Suppressor macrophage (primary cell): ENCODE results near the gene YOD1.
A peak's percentile ranks its signal among the peaks of the same experiment; 100 is the strongest.
"Not testable (repeated sequence)": the region's sequence is repeated elsewhere in the genome, so short reads cannot be mapped to it uniquely, and the experiment has no call there.

ENCODE experiments used
- DNase-seq, 4 experiments: peaks; one replicate each; pipeline ENCODE4 v3.0.0-alpha.2; 2020 to 2022

Gene YOD1

GRCh38 chr1:207048041-207048440 lies 3.0 kb downstream of the YOD1 start:
- DNase-seq, result no peak

DNA sequence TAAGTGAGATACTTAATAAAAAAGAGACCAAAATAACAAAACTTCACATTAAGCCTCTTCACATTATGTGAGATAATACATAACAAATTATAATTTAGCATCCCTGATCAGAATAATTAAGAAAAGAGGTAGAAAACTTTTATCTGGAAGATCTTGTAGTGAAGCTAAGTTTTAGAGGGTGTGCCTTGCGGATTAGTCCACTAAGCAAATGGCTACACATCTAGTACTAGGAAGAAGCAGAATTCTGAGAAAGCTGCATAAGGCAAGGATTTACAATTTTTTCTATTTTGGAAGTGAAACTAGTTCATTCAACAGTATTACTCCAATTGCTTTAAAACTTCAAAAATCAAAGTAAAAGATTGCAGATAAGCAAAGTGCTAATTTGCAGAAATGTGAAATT lies 3.5 kb downstream of the YOD1 start:
- DNase-seq, result no peak

DNA sequence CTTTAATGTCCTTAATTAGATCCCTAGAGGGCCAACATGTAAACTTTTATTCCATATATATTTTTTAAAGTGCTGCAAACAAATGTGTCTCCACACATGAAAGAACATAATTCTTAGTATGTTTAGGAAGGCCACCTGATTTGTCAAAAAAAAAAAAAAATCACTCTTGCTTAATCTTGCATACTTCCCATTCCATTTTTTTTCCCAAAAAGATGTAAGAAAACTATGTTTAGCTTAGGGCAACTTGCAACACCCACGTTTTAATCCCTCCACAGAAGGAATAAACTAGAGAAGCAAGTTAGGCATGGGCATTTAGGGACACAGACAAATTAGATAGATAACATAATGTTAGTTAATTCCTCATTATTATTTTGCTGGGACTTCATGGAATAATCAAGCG lies 5.6 kb downstream of the YOD1 start:
- no peak for DNase-seq

DNA sequence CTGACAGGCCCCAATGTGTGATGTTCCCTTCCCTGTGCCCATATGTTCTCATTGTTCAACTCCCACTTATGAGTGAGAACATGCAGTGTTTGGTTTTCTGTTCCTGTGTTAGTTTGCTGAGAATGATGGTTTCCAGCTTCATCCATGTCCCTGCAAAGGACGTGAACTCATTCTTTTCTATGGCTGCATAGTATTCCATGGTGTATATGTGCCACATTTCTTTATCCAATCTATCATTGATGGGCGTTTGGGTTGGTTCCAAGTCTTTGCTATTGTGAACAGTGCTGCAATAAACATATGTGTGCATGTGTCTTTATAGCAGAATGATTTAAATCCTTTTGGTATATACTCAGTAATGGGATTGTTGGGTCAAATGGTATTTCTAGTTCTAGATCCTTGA lies 9.6 kb downstream of the YOD1 start:
- not testable (repeated sequence) for DNase-seq

- no peak for DNase-seq
These were observed 10.9 kb downstream of the YOD1 start for GRCh38 chr1:207040181-207040533.

DNA sequence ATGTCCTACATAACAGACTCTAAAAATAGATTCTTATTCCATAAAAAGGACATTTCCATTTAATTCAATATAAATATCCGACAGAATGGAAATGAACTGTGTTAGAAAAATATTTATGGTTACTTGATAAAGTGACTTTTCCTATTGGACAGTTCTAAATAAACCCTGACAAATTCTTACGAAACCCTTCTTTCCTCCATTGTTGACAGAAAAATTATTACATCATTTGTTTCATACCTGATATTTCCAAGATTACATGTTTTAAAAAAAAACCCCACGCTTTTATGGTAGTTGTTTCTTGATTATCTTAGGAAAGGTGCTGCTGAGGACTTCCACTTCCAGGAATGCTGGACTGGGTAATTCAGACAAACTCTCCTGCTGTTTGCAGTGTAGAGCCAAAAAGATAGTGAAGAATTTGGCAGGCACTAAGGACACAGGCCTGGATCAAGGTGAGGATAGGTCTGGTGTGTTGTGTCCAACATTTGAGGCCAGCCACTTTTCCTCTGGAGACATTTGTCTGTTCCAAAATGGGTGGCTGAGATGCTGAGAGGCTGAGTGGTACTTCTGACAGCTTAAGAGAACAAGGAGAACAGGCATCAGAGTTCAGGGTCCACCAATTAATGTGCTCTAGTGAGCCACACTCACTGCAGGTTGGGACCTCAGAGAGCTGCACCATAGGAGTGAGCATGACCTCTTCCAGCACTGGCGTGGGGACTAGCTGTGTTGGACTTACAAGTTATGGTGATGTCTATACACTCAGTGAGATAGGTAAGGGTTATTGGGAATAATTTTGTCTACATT lies 11.4 kb downstream of the YOD1 start:
- no peak for DNase-seq

GRCh38 chr1:207036865-207037264 lies 14.1 kb downstream of the YOD1 start:
- no peak for DNase-seq

- DNase-seq, result no peak
These were observed 15.0 kb downstream of the YOD1 start for GRCh38 chr1:207035877-207036551.

GRCh38 chr1:207034998-207035397 lies 16.0 kb downstream of the YOD1 start:
- DNase-seq, result peak in 2 of 4 experiments; percentile 19 to 43

GRCh38 chr1:207034208-207034607 lies 16.8 kb downstream of the YOD1 start:
- DNase-seq, result peak in 2 of 4 experiments; percentile 29 to 44

GRCh38 chr1:207033302-207033701 lies 17.7 kb downstream of the YOD1 start:
- DNase-seq, result no peak

- DNase-seq, result no peak
These were observed 18.4 kb downstream of the YOD1 start, which contains the start of gene C1orf116 for GRCh38 chr1:207032528-207033017. Gene C1orf116 (minus strand): TSS chr1:207032756. CDS start chr1:207027598, 5,158 bp downstream.

- DNase-seq, result no peak
These were observed 19.3 kb downstream of the YOD1 start for GRCh38 chr1:207031632-207032264.

DNA sequence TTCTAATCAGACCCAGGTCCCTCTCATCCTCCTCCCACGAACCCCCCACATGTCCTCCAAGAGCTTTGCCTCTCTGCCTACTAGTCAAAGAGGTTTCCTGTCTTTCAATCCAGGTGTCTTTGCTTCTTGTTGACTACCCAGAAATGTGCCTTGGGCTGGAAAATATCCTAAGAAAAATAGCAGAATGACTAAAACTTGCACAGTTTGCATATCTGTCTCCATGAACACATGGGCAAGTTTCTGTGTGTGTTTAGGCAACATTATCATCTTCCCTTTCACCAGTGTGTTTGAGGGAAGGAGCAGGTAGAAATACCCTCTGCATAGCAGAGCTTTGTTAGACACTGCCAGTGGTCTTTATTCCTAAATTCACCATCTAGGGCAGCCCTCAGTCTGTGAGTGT lies 20.0 kb downstream of the YOD1 start:
- DNase-seq, result no peak

GRCh38 chr1:207030522-207031009 lies 20.4 kb downstream of the YOD1 start:
- DNase-seq, result no peak

- DNase-seq, result no peak
These were observed 21.1 kb downstream of the YOD1 start for GRCh38 chr1:207029701-207030521.

DNA sequence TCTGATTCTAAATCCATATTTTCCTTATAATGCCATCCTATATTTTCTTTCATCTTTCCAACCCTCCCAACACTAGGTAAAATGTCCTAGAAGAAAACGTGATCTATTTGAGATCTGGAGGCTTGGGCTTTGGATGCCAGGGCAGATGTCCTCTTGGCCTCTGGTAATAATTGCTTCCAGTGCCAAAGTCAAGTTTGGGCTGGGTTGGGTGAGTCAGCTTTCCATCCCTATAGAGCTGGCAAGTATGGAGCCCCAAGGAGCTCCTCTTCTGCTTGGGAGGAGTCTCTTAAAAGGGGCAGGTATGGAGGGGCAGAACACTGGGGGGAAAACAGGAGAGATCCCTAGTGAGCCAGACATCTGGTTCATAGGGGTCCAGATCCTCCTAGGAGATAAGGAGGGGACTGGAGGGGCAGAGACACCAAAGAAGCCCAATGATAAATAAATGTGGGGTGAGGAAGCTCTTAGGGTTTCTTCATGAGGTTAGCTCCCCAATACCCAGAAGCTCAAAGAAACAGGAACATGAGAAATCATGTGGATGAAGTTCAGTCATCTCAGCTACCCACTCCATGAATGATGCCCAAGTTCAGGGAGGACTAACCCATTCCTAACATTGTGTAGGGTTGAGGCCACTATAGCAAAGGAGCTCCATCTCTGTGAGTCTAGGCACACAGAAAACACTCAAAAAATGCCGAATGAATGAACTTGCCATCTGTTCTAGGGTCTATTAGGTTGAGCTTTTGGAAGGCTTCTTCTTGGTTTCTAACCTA lies 21.9 kb downstream of the YOD1 start:
- DNase-seq, result peak; percentile 51 to 83 (median 72)

- DNase-seq, result no peak
These were observed 23.1 kb downstream of the YOD1 start for GRCh38 chr1:207027921-207028320.

DNA sequence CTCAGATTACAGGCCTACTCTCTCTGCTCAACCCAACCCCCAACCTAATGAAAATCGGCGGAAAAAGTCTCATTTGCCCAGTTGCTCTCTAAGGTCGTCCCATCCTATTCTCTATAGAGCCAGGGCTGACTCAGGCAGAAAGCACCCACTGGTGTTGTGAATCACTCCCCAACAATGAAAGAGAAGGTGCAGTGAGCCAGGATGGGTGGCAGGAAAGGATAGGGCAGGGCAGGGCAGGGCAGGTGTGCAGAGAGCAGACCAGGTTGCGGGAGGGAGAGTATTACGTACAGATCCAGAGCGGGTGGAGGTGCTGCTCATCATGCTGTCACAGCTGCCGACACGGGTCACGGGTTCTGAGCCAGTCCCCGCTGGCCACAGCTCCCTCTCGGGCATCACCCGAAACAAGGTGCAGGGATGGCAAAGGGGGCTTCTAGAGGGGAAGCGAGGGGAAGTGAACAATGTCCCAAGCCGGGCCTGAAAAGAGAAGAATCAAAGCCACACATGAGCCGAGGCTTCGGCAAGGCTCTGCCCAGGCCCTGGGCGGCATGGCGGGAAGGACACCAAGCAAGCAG lies 23.7 kb downstream of the YOD1 start:
- no peak for DNase-seq

DNA sequence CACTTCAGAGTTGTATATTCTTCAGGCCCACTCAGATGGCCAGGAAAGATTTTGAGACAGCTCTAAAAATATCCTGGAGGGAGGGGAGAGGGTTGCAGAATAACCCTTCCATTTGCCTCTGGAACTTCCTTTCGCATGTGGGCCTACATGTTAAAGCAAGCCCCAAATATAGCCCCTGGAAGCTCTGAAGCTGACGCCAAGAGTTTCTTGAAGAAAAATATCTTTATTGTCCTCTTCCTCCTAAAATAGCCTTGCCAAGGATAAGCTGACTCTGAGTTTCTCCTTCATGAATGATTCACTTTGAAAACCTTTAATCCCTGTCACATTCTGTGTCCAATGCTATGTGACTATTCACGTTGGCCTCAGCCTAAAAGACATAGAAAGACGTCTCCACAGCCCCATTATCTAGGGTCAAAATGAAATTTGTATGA lies 24.9 kb downstream of the YOD1 start:
- peak in 2 of 4 experiments; percentile 27 for DNase-seq
